Vagina (tissue), 2 donors: ENCODE data around the gene SEMA4B. TPM values are rescaled to one million over a fixed set of nuclear protein-coding genes. Genes with fewer than 3 reads are reported as not detected.

Experiments used
- DNase-seq, 2 donors: peaks; one replicate each; pipeline ENCODE4 v3.0.0-alpha.2; 2017; ENCODE audit errors: extremely low spot score in 2 of 2
- H3K27ac ChIP-seq: fragments of 200-600 bp; sonication (generic); one replicate; pipeline ENCODE4 v1.5.1; 2019
- H3K27me3 ChIP-seq: fragments of 200-600 bp; sonication (generic); one replicate; pipeline ENCODE4 v1.5.1; 2019
- H3K36me3 ChIP-seq, 2 donors: fragments of 200-600 bp; sonication (generic); one replicate each; pipeline ENCODE4 v1.5.1; 2017 to 2019
- H3K4me1 ChIP-seq: fragments of 200-600 bp; sonication (generic); one replicate; pipeline ENCODE4 v1.5.1; 2019
- H3K4me3 ChIP-seq, 2 donors: fragments of 200-600 bp; sonication (generic); 1 replicate in 1 of 2; 2 replicates in 1 of 2; pipeline ENCODE4 v1.5.1; 2016 to 2019
- H3K9me3 ChIP-seq: fragments of 200-600 bp; sonication (generic); one replicate; pipeline ENCODE4 v1.5.1; 2019
- CTCF ChIP-seq, 3 experiments: fragments of 450-650 bp in 2 of 3; fragments of 200-600 bp in 1 of 3; sonication (generic) in 1 of 3; IDR thresholded peaks; one replicate each; pipeline ENCODE4 v1.5.1; 2017 to 2019; ENCODE audit warnings: antibody characterized with exemption in 3 of 3, mild to moderate bottlenecking in 2 of 3, moderate library complexity in 2 of 3
- POLR2A ChIP-seq, 2 donors: fragments of 450-650 bp; IDR thresholded peaks; one replicate each; pipeline ENCODE4 v1.6.1; 2017; ENCODE audit warnings: antibody characterized with exemption in 2 of 2, mild to moderate bottlenecking in 2 of 2, moderate library complexity in 2 of 2
- POLR2AphosphoS5 ChIP-seq, 2 donors: sonication (generic); formaldehyde crosslinking; IDR thresholded peaks; one replicate each; pipeline ENCODE4 v1.9.0; 2017; ENCODE audit warnings: antibody characterized with exemption in 2 of 2, mild to moderate bottlenecking in 2 of 2, low read depth in 1 of 2; ENCODE audit not compliant: insufficient read depth in 1 of 2
- intact Hi-C: fragments of 100-400 bp; cut with DNase I; formaldehyde crosslinking; loops from one replicate; pipeline ENCODE4 v1.15.1; 2023
- total RNA-seq: library from RNA; depleted of rRNA; stranded (reverse); fragments of >200 nt; gene quantifications from one replicate; pipeline ENCODE4 v1.2.3, GENCODE V29; 2016

Gene SEMA4B
- total RNA-seq, 1 donor from 2014 or later: 205 TPM

GRCh38 chr15:90201944-90202375, 830 bp downstream of the SEMA4B start:
- H3K4me1 ChIP-seq: peaks cover 65% of the 10 kb centered on the region
- H3K9me3 ChIP-seq: no peaks in the 10 kb centered on the region
- TF ChIP-seq POLR2AphosphoS5 (IDR thresholded peaks at IDR 0.05; ENCODE audit: insufficient read depth in 1 of 2, low read depth in 1 of 2) (no peak), CTCF (IDR thresholded peaks at IDR 0.05) (no peak), POLR2A (IDR thresholded peaks at IDR 0.05) (no peak)
- no peaks in the 10 kb centered on the region for H3K27me3 ChIP-seq
- H3K36me3 ChIP-seq: no peaks in the 10 kb centered on the region
- peak overlapping the region; percentile 86 for H3K27ac ChIP-seq
- DNase-seq: no peak
- intact Hi-C loops: no loop called here
- H3K4me3 ChIP-seq: peak overlapping the region; percentile 89 to 90

DNA sequence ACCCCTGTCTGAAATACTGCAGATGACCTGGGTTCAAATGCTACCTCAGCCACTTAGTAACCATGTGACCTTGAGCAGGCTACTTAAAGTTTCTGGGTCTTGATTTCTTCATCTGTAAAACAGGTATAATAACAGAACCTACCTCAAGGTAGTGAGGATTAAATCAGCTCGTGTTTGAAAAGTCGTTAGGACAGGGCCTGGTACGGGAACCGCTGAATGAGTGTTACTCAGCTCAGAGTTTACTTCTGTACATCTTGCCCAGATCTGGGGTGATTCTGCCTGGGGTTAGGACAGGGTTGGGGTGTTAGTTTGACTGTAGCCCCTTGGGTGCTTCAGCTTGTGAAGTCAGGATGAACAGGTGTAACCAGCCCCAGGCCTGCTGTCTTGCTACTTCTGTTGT, 1.8 kb downstream of the SEMA4B start:
- Histone ChIP-seq H3K36me3 (no peaks in the 10 kb centered on the region), H3K4me1 (peaks cover 65% of the 10 kb centered on the region), H3K27ac (peak overlapping the region; percentile 86)

DNA sequence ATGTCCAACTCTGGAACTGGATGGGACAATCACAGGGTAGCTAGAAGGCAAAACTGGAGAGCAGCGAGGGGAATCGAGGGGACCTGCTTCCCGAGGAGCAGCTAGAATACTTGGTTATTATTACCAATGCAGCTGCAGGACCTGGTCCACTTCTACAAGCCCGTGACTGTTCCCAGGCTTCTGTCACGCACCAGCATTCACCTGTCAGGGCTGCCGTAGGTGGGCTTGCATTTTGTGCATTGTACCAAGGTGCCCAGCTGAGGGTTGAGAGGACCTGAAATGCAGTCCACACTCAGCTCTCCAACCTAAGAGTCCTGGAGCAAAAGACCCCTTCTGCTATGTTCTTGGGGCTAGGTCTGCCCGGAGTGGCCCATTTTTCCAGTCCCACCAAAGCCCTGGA, 2.3 kb downstream of the SEMA4B start:
- no peaks in the 10 kb centered on the region for H3K36me3 ChIP-seq
- H3K27ac ChIP-seq: peak overlapping the region; percentile 86
- DNase-seq: no peak
- H3K4me3 ChIP-seq: peak overlapping the region; percentile 4 to 89
- H3K9me3 ChIP-seq: no peaks in the 10 kb centered on the region
- intact Hi-C loops: no loop called here
- no peaks in the 10 kb centered on the region for H3K27me3 ChIP-seq
- TF ChIP-seq POLR2AphosphoS5 (IDR thresholded peaks at IDR 0.05; ENCODE audit: insufficient read depth in 1 of 2, low read depth in 1 of 2) (no peak), POLR2A (IDR thresholded peaks at IDR 0.05) (no peak), CTCF (IDR thresholded peaks at IDR 0.05) (no peak)
- H3K4me1 ChIP-seq: peaks cover 65% of the 10 kb centered on the region

More for the DNA sequence above, 1.8 kb downstream of the SEMA4B start:
- H3K9me3 ChIP-seq: no peaks in the 10 kb centered on the region
- H3K27me3 ChIP-seq: no peaks in the 10 kb centered on the region
- H3K4me3 ChIP-seq: peak overlapping the region; percentile 89 to 90
- DNase-seq: no peak
- TF ChIP-seq POLR2A (IDR thresholded peaks at IDR 0.05) (no peak), CTCF (IDR thresholded peaks at IDR 0.05) (no peak), POLR2AphosphoS5 (IDR thresholded peaks at IDR 0.05; ENCODE audit: insufficient read depth in 1 of 2, low read depth in 1 of 2) (no peak)
- intact Hi-C loops: no loop called here

GRCh38 chr15:90203922-90204321, 2.8 kb downstream of the SEMA4B start:
- peak in 1 of 2 donors; percentile 51 for TF ChIP-seq POLR2AphosphoS5 (IDR thresholded peaks at IDR 0.05; ENCODE audit: insufficient read depth in 1 of 2, low read depth in 1 of 2)
- TF ChIP-seq POLR2A (IDR thresholded peaks at IDR 0.05): no peak
- Histone ChIP-seq H3K27ac (peak overlapping the region; percentile 86), H3K4me3 (peak overlapping the region; percentile 4 to 89), H3K4me1 (peaks cover 65% of the 10 kb centered on the region), H3K36me3 (no peaks in the 10 kb centered on the region), H3K27me3 (no peaks in the 10 kb centered on the region), H3K9me3 (no peaks in the 10 kb centered on the region)
- no peak for DNase-seq
- intact Hi-C loops: no loop called here

- no peaks in the 10 kb centered on the region for H3K36me3 ChIP-seq
- no peak for TF ChIP-seq CTCF (IDR thresholded peaks at IDR 0.05)
- H3K27me3 ChIP-seq: no peaks in the 10 kb centered on the region
- peaks cover 72% of the 10 kb centered on the region for H3K4me1 ChIP-seq
- no peak for DNase-seq
- no peak overlapping the region for H3K4me3 ChIP-seq
- no peaks in the 10 kb centered on the region for H3K9me3 ChIP-seq
- intact Hi-C loops: no loop called here
- no peak overlapping the region for H3K27ac ChIP-seq
These were observed 4.1 kb downstream of the SEMA4B start for GRCh38 chr15:90205050-90205848.
